Measurements from ENCODE around the gene MTA2. TPM values are rescaled to one million over a fixed set of nuclear protein-coding genes. Genes with fewer than 3 reads are reported as not detected.

Gene MTA2
- total and polyA plus RNA-seq, 7 donors, result 28.8 to 86.3 (median 55.3) TPM

DNA sequence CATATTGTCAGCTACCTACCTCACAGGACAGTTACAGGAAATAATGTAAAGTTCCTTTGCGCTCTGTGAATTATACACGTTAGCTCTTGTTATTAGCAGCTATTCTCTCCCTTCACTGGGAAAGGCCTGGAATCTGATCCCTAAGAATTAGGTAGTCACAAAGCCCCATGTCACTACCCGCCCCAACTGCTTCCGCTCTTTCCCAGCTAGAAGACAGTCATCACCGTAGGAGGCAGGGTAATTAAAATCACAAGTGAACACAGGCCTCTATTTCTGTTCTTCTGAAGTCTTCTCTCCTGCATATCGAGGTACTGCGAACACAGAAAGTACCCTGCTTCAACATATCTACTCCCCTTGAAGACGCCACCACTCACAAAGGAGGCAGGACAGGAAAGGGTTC, 42.5 kb downstream of the MTA2 start:
- WGBS, 2 donors, result 85 to 86% methylated on average over 8 of the region's 8 CpGs
- H3K36me3 ChIP-seq, result peaks cover 8 to 56% (median 31%) of the 10 kb centered on the region in 4 donors
- no peak for TF ChIP-seq EP300 (IDR thresholded peaks at IDR 0.05)
- no peak for TF ChIP-seq POLR2AphosphoS5 (IDR thresholded peaks at IDR 0.05)
- TF ChIP-seq POLR2A (IDR thresholded peaks at IDR 0.05), result no peak
- TF ChIP-seq, protein P1, sequence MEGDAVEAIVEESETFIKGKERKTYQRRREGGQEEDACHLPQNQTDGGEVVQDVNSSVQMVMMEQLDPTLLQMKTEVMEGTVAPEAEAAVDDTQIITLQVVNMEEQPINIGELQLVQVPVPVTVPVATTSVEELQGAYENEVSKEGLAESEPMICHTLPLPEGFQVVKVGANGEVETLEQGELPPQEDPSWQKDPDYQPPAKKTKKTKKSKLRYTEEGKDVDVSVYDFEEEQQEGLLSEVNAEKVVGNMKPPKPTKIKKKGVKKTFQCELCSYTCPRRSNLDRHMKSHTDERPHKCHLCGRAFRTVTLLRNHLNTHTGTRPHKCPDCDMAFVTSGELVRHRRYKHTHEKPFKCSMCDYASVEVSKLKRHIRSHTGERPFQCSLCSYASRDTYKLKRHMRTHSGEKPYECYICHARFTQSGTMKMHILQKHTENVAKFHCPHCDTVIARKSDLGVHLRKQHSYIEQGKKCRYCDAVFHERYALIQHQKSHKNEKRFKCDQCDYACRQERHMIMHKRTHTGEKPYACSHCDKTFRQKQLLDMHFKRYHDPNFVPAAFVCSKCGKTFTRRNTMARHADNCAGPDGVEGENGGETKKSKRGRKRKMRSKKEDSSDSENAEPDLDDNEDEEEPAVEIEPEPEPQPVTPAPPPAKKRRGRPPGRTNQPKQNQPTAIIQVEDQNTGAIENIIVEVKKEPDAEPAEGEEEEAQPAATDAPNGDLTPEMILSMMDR (IDR thresholded peaks at IDR 0.05), result no peak
- H3K4me3 ChIP-seq, result no peak overlapping the region
- H3K4me1 ChIP-seq, result peaks cover 0 to 60% (median 55%) of the 10 kb centered on the region in 4 donors
- intact Hi-C loops (cut with DNase I), result no loop called here
- DNase-seq, result no peak
- H3K27me3 ChIP-seq, result no peaks in the 10 kb centered on the region
- H3K27ac ChIP-seq, result peak overlapping the region; percentile 82 to 100 (median 92)
- H3K9me3 ChIP-seq, result no peaks in the 10 kb centered on the region

DNA sequence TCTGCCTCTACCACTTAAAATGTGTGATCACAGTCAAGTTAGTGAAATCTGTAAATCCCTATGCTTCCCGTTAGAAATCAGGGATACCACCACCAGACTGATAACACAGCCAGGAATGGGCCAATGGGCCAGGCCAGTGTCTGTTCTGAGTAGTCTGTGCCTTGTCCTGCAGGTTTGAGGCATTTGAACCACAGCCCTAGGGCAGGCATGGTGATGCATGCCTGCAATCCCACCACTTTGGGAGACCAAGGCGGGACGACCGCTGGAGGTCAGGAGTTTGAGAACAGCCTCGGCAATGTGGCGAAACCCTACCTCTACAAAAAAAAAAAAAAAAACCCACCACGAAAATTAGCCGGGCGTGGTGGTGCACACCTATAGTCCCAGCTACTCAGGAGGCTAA, 43.0 kb downstream of the MTA2 start:
- Histone ChIP-seq H3K4me3 (no peak overlapping the region), H3K27ac (peak overlapping the region; percentile 82 to 100 (median 92)), H3K9me3 (no peaks in the 10 kb centered on the region), H3K36me3 (peaks cover 8 to 51% (median 27%) of the 10 kb centered on the region in 4 donors), H3K4me1 (peaks cover 0 to 65% (median 60%) of the 10 kb centered on the region in 4 donors), H3K27me3 (no peaks in the 10 kb centered on the region)
- TF ChIP-seq POLR2AphosphoS5 (IDR thresholded peaks at IDR 0.05), result no peak
- TF ChIP-seq, protein P1 (IDR thresholded peaks at IDR 0.05), result no peak
- TF ChIP-seq POLR2A (IDR thresholded peaks at IDR 0.05), result no peak
- TF ChIP-seq EP300 (IDR thresholded peaks at IDR 0.05), result no peak
- 86 to 88% methylated on average over 9 of the region's 9 CpGs for WGBS, 2 donors
- intact Hi-C loops (cut with DNase I), result no loop called here
- DNase-seq, result no peak

DNA sequence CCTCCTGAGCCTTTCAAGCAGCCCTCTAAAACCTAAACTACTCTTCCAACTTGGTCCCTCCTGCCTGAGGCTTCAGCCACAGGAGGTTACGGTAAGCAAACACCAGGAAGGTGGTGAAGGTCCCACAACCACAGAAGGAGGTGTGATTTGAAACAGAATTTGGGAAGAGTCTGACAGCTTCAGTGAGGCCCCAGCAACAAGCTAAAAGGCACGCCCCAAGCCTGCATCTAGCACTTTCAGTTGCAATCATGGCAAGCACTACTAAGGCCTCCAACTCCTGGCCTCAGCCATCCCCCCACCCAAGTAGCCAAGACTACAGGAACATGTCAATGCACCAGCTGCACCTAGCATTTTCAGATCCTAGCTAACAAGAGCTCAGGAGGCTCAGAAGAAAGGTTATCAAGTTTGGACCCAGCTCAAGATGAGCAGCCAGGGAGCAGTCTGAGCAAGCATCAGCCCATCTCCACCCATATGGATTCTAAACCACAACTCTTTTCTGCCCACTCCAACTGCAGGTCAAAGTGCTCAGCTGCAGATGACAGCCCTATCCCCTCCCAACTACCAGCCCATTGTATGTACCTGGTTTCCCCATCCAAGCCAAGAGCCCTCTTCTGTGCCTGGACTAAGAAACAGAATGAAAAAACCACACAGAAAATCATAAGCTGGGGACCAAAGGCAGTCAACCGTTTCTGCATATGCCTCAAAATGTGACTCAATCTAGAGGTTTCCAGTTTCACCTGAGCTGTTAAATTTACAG, 44.6 kb downstream of the MTA2 start:
- H3K36me3 ChIP-seq, result peaks cover 8 to 35% (median 16%) of the 10 kb centered on the region in 4 donors
- peak overlapping the region in 1 of 4 donors; percentile 13 for H3K4me3 ChIP-seq
- no peaks in the 10 kb centered on the region for H3K27me3 ChIP-seq
- peaks cover 0 to 81% (median 76%) of the 10 kb centered on the region in 4 donors for H3K4me1 ChIP-seq
- no peaks in the 10 kb centered on the region for H3K9me3 ChIP-seq
- 24 to 35% methylated on average over 3 of the region's 3 CpGs for WGBS, 2 donors
- no peak for TF ChIP-seq POLR2A (IDR thresholded peaks at IDR 0.05)
- TF ChIP-seq, protein P1 (IDR thresholded peaks at IDR 0.05), result no peak
- TF ChIP-seq EP300 (IDR thresholded peaks at IDR 0.05), result no peak
- TF ChIP-seq POLR2AphosphoS5 (IDR thresholded peaks at IDR 0.05), result no peak
- no peak for DNase-seq
- intact Hi-C loops (cut with DNase I), result no loop called here
- peak overlapping the region; percentile 92 to 100 (median 96) for H3K27ac ChIP-seq

DNA sequence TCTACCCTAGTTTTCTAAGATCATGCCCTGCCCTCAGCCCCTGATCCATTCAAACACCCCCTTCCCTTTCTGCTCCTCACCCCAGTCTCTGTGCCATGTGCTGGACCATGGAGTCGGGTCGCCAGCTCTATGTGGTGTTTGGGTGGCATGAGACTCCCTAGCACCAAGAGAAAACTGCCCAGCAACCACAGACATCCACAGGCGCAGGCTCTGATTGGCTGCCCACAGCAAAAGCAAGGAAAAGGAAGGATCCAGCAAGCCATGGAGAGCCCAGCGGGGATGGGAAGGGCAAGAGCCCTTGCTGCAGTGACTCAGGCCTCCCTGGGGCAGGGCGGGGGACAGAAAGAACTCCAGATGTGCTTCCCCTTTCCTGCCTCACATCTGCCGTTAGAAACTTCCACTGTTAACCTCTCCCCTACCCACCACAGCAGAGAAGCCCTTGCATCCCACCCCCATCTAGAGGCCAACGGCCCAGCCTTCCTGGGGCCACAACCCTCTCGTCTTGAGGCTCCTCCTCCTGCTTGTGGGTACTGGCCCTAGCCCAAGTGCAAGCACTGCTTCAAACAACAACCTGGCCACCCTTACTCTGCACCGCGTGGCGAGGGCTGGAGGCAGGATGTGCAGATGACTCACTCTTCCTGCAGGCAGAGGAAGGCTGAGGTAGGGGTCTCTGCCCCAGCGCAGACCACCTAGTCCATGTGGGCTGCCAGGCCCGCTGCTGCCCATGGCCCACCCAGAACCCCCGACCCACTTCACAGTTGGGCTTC, 45.4 kb downstream of the MTA2 start:
- Histone ChIP-seq H3K4me3 (peak overlapping the region in 2 of 4 donors; percentile 0 to 13), H3K36me3 (peaks cover 8 to 28% (median 16%) of the 10 kb centered on the region in 4 donors), H3K27me3 (no peaks in the 10 kb centered on the region), H3K4me1 (peaks cover 0 to 88% (median 82%) of the 10 kb centered on the region in 4 donors), H3K27ac (peak overlapping the region; percentile 92 to 100 (median 96)), H3K9me3 (no peaks in the 10 kb centered on the region)
- intact Hi-C loops (cut with DNase I), result no loop called here
- DNase-seq, result peak; percentile 97
- peak; percentile 45 to 73 (median 58) for TF ChIP-seq POLR2AphosphoS5 (IDR thresholded peaks at IDR 0.05)
- TF ChIP-seq POLR2A (IDR thresholded peaks at IDR 0.05), result no peak
- WGBS, 2 donors, result 3 to 7% methylated on average over 14 of the region's 14 CpGs

Data from sigmoid colon (tissue), 7 donors.